HepG2 (cell line): ENCODE results near the gene CADM1. TPM values are rescaled to one million over a fixed set of nuclear protein-coding genes. Genes with fewer than 3 reads are reported as not detected.

Experiments
- ATAC-seq: fragments of 200-7000 bp; cut with Tn5 transposase; 3 replicates; pipeline ENCODE4 v1.9.1; 2020; ENCODE audit warnings: mild to moderate bottlenecking, moderate library complexity
- BruUV-seq: library from RNA; stranded (reverse); fragments of 400-500 nt; replicated peaks from 2 replicates; lab custom pipeline; 2021; lab: Mats Ljungman, UMichigan
- CTCF ChIA-PET: fragments of 300-600 bp; formaldehyde crosslinking; extraction: SDS; loops from one replicate; lab custom pipeline; 2021; ENCODE audit warnings: low total read pairs, inconsistent platforms, low intra/inter-chr PET ratio; lab: Yijun Ruan, JAX
- POLR2A ChIA-PET: fragments of 350-600 bp; sonication (Branson Sonifier 250); formaldehyde crosslinking; loops from one replicate; lab custom pipeline; 2020; ENCODE audit warnings: antibody characterized with exemption, inconsistent platforms; lab: Yijun Ruan, JAX
- DNase-seq: peaks from one replicate; pipeline ENCODE4 v3.0.0-alpha.2; 2015; ENCODE audit warnings: low spot score
- FAIRE-seq: peaks from 3 replicates; lab custom pipeline; 2011; peaks lifted over from hg19 to GRCh38; lab: Jason Lieb, UNC
- H2AFZ ChIP-seq: one replicate; pipeline ENCODE4 v1.6.1; 2011; ENCODE audit warnings: low read length, inconsistent platforms
- H3K27ac ChIP-seq: fragments of 300-600 bp; 3 replicates; pipeline ENCODE4 v1.8.0; 2011; ENCODE audit warnings: mixed run types, mild to moderate bottlenecking, mixed read lengths, low read length, inconsistent platforms; ENCODE audit not compliant: insufficient read depth; ENCODE audit errors: extremely low read length
- H3K27me3 ChIP-seq, 2 experiments: fragments of 200-600 bp in 1 of 2; 2 replicates in 1 of 2; 3 replicates in 1 of 2; pipeline versions ENCODE4 v1.6.0 to v1.8.0; 2011; ENCODE audit warnings: low read length in 2 of 2, mild to moderate bottlenecking in 2 of 2, moderate library complexity in 2 of 2, inconsistent platforms in 1 of 2; ENCODE audit not compliant: insufficient read depth in 2 of 2, control insufficient read depth in 1 of 2
- H3K36me3 ChIP-seq, 2 experiments: fragments of 200-600 bp in 1 of 2; replicated peaks in 1 of 2; 2 replicates in 1 of 2; 3 replicates in 1 of 2; pipeline versions ENCODE4 v1.5.1 to v1.8.0; 2011; ENCODE audit warnings: low read length in 2 of 2, inconsistent platforms in 1 of 2; ENCODE audit not compliant: insufficient read depth in 2 of 2, control insufficient read depth in 1 of 2
- H3K4me1 ChIP-seq: 2 replicates; pipeline ENCODE4 v1.5.1; 2012; ENCODE audit warnings: low read length, inconsistent platforms; ENCODE audit not compliant: insufficient read depth
- H3K4me2 ChIP-seq: 2 replicates; pipeline ENCODE4 v1.6.0; 2011; ENCODE audit warnings: low read depth, low read length, inconsistent platforms
- H3K4me3 ChIP-seq, 3 experiments: fragments of 200-600 bp in 1 of 3; sonication (generic), shearing (Covaris generic) in 1 of 3; replicated peaks in 1 of 3; 2 replicates each; pipeline ENCODE4 v1.5.1; 2011 to 2016; ENCODE audit warnings: low read length in 3 of 3, inconsistent platforms in 2 of 3, low read depth in 2 of 3, mild to moderate bottlenecking in 2 of 3, control low read depth in 1 of 3, mixed read lengths in 1 of 3; ENCODE audit not compliant: insufficient read depth in 1 of 3
- H3K79me2 ChIP-seq: one replicate; pipeline ENCODE4 v1.6.1; 2011; ENCODE audit warnings: low read length, inconsistent platforms; ENCODE audit not compliant: insufficient read depth
- H3K9ac ChIP-seq: 2 replicates; pipeline ENCODE4 v1.6.0; 2011; ENCODE audit warnings: mild to moderate bottlenecking, low read depth, low read length, inconsistent platforms; ENCODE audit not compliant: insufficient read depth
- H3K9me3 ChIP-seq: 2 replicates; pipeline ENCODE4 v1.5.1; 2012; ENCODE audit warnings: mild to moderate bottlenecking, low read length
- H4K20me1 ChIP-seq: 2 replicates; pipeline ENCODE4 v1.6.0; 2011; ENCODE audit warnings: inconsistent platforms, mild to moderate bottlenecking, low read length, moderate library complexity; ENCODE audit not compliant: insufficient read depth
- DNMT3B ChIP-seq: conservative IDR thresholded peaks from 2 replicates; pipeline ENCODE4 v1.6.1; 2016; ENCODE audit warnings: missing biosample characterization, control low read depth
- NFRKB ChIP-seq: fragments of 450-650 bp; IDR thresholded peaks from 2 replicates; pipeline ENCODE4 v1.6.1; 2017
- SOX13 ChIP-seq, 3 experiments: fragments of 450-650 bp in 1 of 3; sonication (generic) in 1 of 3; formaldehyde crosslinking in 1 of 3; IDR thresholded peaks in 2 of 3; conservative IDR thresholded peaks in 1 of 3; 2 replicates each; pipeline versions ENCODE4 v1.5.0 to v1.6.1; 2016 to 2020; ENCODE audit warnings: antibody characterized with exemption in 1 of 3, mild to moderate bottlenecking in 1 of 3, missing compliant biosample characterization in 1 of 3, missing genetic modification reagents in 1 of 3, moderate library complexity in 1 of 3
- SOX5 ChIP-seq: IDR thresholded peaks from 2 replicates; pipeline ENCODE4 v1.6.1; 2016; ENCODE audit warnings: borderline replicate concordance
- XBP1 ChIP-seq: sonication (generic); formaldehyde crosslinking; IDR thresholded peaks from 2 replicates; pipeline ENCODE4 v1.5.0; 2020; ENCODE audit warnings: missing genetic modification reagents
- WGBS: methylation state at CpG from one replicate; pipeline ENCODE4 v1.1.6; 2017; ENCODE audit warnings: low lambda C conversion rate; 5-methylcytosine and 5-hydroxymethylcytosine counted together
- in situ Hi-C: cut with HindIII; loops from 2 replicates; pipeline ENCODE4 v1.10.0; 2017; ENCODE audit warnings: low pct_unique_long_range_greater_than_20kb; ENCODE audit not compliant: extremely low pct_ligation_motif_present
- intact Hi-C: fragments of 100-400 bp; cut with micrococcal nuclease; formaldehyde crosslinking; loops from one replicate; pipeline ENCODE4 v1.10.0; 2022; ENCODE audit not compliant: unreplicated experiment
- polyA plus RNA-seq, 8 experiments: library from polyadenylated mRNA; depleted of rRNA in 3 of 8; stranded (reverse) in 7 of 8; unstranded in 1 of 8; fragments of >200 nt; fragmentation: Illumina TruSeq in 4 of 8; extraction: Trizol in 4 of 8; gene quantifications; 2 replicates each; pipeline versions ENCODE4 v1.2.1 to v1.2.3, GENCODE V29; 2011 to 2016; ENCODE audit warnings: low read depth in 4 of 8, missing spikeins in 1 of 8, mixed read lengths in 1 of 8; ENCODE audit not compliant: insufficient read depth in 1 of 8
- total RNA-seq, 5 experiments: library from RNA; depleted of rRNA; stranded (reverse); fragments of >200 nt; fragmentation: Illumina TruSeq; extraction: Trizol; gene quantifications; 2 replicates each; pipeline ENCODE4 v1.2.3, GENCODE V29; 2016; ENCODE audit warnings: low read depth in 1 of 5
- TF ChIP-seq, protein P1 (sequence below): IDR thresholded peaks from 2 replicates; pipeline ENCODE4 v1.6.1; 2016
- TF ChIP-seq, protein P2 (sequence below): sonication (generic); formaldehyde crosslinking; IDR thresholded peaks from 2 replicates; pipeline ENCODE4 v1.8.1; 2023; ENCODE audit warnings: mild to moderate bottlenecking, missing genetic modification reagents, borderline replicate concordance
- TF ChIP-seq, protein P3 (sequence below): IDR thresholded peaks from 2 replicates; pipeline ENCODE4 v1.4.0; 2020; ENCODE audit warnings: mild to moderate bottlenecking, missing genetic modification reagents

Gene CADM1
- total and polyA plus RNA-seq, 2 of the 13 experiments (the other 11 are each of a cell fraction or from before 2014, with no cell fraction given) = 71.3 to 122 TPM

GRCh38 chr11:115363921-115364320, 140.3 kb downstream of the CADM1 start (continued):
- TF ChIP-seq, protein P1, sequence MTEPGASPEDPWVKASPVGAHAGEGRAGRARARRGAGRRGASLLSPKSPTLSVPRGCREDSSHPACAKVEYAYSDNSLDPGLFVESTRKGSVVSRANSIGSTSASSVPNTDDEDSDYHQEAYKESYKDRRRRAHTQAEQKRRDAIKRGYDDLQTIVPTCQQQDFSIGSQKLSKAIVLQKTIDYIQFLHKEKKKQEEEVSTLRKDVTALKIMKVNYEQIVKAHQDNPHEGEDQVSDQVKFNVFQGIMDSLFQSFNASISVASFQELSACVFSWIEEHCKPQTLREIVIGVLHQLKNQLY = no peak
- TF ChIP-seq DNMT3B = no peak
- no peak for TF ChIP-seq SOX5 (CRISPR knock-in tag)
- no peak for TF ChIP-seq XBP1 (CRISPR knock-in tag)
- TF ChIP-seq, protein P2, sequence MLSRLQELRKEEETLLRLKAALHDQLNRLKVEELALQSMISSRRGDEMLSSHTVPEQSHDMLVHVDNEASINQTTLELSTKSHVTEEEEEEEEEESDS (CRISPR knock-in tag) = no peak

GRCh38 chr11:115363426-115363825, 140.8 kb downstream of the CADM1 start:
- no peak overlapping the region for H2AFZ ChIP-seq
- TF ChIP-seq SOX13 (IDR thresholded peaks at IDR 0.05) = no peak
- peak in 1 of 2 experiments; percentile 52; a peak in 1 of 4 replicates for TF ChIP-seq SOX13 (CRISPR knock-in tag; conservative IDR thresholded peaks at IDR 0.05 in 1 of 2, IDR thresholded peaks at IDR 0.05 in 1 of 2)
- TF ChIP-seq, protein P3, sequence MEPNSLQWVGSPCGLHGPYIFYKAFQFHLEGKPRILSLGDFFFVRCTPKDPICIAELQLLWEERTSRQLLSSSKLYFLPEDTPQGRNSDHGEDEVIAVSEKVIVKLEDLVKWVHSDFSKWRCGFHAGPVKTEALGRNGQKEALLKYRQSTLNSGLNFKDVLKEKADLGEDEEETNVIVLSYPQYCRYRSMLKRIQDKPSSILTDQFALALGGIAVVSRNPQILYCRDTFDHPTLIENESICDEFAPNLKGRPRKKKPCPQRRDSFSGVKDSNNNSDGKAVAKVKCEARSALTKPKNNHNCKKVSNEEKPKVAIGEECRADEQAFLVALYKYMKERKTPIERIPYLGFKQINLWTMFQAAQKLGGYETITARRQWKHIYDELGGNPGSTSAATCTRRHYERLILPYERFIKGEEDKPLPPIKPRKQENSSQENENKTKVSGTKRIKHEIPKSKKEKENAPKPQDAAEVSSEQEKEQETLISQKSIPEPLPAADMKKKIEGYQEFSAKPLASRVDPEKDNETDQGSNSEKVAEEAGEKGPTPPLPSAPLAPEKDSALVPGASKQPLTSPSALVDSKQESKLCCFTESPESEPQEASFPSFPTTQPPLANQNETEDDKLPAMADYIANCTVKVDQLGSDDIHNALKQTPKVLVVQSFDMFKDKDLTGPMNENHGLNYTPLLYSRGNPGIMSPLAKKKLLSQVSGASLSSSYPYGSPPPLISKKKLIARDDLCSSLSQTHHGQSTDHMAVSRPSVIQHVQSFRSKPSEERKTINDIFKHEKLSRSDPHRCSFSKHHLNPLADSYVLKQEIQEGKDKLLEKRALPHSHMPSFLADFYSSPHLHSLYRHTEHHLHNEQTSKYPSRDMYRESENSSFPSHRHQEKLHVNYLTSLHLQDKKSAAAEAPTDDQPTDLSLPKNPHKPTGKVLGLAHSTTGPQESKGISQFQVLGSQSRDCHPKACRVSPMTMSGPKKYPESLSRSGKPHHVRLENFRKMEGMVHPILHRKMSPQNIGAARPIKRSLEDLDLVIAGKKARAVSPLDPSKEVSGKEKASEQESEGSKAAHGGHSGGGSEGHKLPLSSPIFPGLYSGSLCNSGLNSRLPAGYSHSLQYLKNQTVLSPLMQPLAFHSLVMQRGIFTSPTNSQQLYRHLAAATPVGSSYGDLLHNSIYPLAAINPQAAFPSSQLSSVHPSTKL = peak; percentile 19; the same call in 1 of the 2 replicates
- 0 out of 2 replicates have a peak, but pooled peaks have one; percentile 9 for TF ChIP-seq SOX5 (CRISPR knock-in tag)
- no peak for TF ChIP-seq NFRKB
- TF ChIP-seq, all 625 proteins: peak for 3
- ATAC-seq = no peak
- no peak overlapping the region for H3K27ac ChIP-seq
- no peaks in the 10 kb centered on the region for H3K27me3 ChIP-seq
- no peak overlapping the region for H3K9ac ChIP-seq
- ChIA-PET CTCF (no interaction called here), POLR2A (no interaction called here)
- no peaks in the 10 kb centered on the region for H3K36me3 ChIP-seq
- peaks cover 19% of the 10 kb centered on the region for H3K4me1 ChIP-seq
- no peaks in the 10 kb centered on the region for H4K20me1 ChIP-seq
- no peak for FAIRE-seq
- no peak overlapping the region for H3K4me2 ChIP-seq
- DNase-seq = peak; percentile 7
- intact Hi-C loops (no loop called here), in situ Hi-C loops (no loop called here)
- no peak overlapping the region for H3K4me3 ChIP-seq
- WGBS = 88% methylated on average over 2 of the region's 2 CpGs
- no TSS peak for BruUV-seq
- H3K9me3 ChIP-seq = no peaks in the 10 kb centered on the region
- H3K79me2 ChIP-seq = peaks cover 2% of the 10 kb centered on the region
